Raji (cell line): ENCODE results near the gene BUD23.

Experiments
- POLR2A ChIP-seq: IDR thresholded peaks from 2 replicates; pipeline ENCODE4 v1.6.1; 2011; ENCODE audit warnings: low read depth, low read length, control low read depth; ENCODE audit not compliant: insufficient read depth

The BUD23 gene

DNA sequence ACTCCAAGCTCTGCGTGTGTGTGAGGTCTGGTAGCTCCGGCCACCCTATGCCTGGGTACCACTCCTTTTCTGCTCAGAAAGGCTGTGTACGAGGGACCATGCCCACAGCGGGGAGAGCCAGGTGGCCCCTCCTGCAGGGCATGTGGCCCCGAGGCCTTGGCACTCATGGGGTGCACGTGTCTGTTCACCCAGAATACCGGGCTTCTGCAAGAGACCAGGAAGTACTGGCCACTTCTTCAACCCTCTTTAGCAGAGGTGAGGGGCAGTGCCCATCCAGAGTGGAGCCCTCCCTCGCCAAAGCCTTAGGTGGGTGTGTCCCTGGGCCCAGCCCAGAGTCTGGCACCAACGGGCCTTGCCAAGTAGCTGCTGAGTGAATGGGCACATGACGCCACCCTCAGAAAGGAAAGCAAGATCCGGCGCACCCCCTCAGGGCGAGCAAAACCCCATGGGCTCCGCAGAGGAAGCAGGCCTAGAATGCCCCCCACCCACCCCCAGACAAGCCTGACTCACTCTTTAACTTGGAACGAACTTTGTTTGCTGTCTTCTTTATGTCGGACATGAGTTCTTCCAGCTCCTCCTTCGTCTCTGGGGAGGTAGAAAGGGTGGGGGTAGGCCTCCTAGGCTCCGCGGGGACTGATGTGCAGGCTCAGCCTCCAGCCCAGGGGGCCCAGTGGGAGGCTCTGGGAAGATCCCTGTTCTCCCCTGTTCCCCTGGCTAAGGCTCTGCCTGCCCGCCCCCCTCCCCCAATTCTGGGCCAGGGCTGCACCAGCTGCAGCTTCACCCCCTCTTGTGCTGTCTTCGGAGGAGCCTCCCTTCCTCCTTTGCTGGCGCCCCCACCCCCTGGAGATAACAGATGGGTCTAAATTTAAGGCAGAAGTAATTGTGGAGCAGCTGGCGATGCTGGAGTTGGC lies 21.5 kb downstream of the BUD23 start:
- TF ChIP-seq POLR2A, result no peak

DNA sequence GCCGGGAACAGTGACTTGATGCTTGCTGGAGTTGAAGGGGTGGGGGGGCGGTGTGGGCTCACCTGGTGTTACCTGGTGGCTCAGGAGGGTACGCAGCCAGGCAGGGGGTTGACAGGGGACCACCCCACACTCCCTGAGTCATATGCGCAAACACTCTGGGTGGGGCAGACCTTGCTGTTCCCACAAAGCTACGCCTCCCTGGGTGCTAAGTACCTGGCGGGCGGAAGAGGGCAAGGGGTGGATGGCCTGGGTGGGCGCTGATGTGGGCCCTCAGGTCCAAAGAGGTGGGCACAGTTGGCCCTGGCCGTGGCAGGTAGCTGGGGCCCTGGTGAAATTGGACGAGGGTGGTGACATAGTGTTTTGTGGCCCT lies 22.1 kb downstream of the BUD23 start:
- no peak for TF ChIP-seq POLR2A

- no peak for TF ChIP-seq POLR2A
Measured at GRCh38 chr7:73706126-73707044, 23.0 kb downstream of the BUD23 start.

- TF ChIP-seq POLR2A, result no peak
Measured at GRCh38 chr7:73707045-73707631, 23.7 kb downstream of the BUD23 start.

DNA sequence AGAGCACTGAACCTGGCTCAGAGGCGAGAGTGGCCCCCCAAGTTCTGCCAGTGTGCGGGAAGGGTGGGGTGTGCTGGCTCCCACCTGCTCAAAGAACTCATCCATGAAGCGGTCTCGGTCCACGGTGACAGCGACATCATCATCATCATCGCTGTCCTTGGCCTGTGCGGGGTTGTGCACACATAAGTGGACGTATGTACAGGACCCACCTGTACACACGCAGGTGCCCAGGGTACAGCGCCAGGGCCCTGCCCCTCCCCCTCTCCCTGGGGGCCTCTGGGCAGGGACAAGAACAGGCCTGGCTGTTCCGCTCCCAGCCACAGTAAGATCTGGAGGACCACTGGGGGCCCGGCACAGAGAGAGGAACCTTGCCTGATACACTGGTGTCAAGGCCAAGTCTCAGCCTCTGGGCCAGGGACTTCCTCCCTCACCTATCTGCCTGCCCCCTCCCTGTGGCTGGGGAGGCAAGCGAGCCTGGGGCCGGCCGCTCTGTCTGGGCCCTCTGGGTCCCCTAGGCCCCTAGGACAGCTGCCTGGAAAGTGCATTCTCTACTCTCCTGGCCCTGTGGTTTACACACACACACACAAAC lies 25.7 kb downstream of the BUD23 start:
- TF ChIP-seq POLR2A, result no peak

DNA sequence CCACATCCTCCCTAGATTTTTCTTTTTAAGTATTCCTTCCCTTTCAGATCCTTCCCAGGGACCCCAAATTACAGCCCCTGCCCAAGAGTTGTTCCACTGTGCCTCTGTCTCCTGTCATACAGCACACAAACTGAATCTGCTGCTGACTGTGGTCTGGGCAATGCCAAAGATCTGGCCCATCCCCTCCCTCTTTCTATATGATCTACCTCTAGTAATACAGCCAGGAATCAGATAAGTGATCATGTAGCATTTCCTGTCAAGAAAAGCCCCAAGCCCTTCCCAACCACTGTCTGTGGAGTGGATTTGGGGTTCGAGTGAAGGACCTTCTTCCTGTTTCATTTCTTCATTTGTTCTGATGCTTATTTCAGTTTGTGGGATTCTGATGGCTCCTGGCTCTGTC lies 29.4 kb downstream of the BUD23 start:
- TF ChIP-seq POLR2A, result no peak

DNA sequence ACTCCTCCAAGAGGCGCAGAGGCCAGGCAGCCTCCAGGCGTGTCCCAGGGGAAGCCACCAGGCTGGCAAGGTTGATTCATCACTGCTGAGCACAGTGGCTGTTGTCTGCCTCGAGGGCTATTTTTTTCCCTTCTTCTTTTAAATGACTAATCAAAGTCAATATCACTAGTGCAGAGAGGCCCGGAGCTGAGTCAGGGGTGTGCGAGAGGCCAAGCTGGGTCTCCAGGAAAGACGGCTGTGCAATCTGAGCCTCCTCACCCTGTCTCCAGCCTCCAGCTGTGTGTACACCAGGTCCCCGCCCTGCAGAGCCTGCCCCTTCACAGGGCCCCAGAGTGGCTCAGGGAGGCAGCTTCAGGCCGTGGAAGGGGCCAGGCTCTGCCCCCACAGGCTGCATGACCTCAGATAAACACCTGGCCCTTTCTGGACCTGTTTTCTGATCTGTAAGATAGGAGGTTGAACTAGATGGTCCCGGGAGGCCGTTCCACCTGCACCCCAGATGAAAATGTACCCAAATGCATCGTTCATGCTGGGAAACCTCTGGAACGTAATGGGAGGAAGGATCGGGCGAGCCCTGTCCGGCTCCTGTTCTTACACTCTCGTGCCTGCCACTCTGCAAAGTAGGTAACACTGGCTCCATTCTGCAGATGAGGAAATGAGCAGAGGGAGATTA lies 32.4 kb downstream of the BUD23 start:
- no peak for TF ChIP-seq POLR2A

DNA sequence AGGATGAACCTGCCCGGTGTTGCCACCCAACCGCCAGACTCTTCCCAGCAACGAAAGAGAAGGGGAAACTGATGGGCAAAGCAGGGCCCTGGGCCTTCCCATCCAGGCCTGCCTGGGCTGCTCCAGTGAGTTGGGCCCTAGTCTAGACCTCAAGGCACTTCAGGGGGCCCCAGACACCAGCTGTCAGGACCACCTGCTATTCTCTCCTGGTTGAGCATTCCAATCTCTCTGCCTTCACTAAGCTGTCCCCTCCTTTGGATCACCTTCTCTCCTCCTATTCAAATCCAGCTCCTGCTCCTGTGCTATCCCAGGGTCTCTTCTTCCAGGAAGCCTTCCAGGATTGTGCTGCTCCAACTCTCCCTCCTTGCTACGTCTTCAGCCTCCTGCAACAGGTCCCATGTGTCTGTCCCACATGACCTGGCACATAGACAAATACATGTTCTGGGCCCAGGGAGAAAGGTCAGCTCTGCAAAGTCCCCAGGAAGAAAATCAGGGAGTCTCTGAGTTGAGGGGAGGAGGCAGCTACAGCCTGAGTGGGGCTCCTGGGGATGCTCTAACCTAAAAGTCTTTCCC lies 33.0 kb downstream of the BUD23 start:
- no peak for TF ChIP-seq POLR2A

GRCh38 chr7:73717025-73717807 lies 33.8 kb downstream of the BUD23 start:
- TF ChIP-seq POLR2A, result no peak

DNA sequence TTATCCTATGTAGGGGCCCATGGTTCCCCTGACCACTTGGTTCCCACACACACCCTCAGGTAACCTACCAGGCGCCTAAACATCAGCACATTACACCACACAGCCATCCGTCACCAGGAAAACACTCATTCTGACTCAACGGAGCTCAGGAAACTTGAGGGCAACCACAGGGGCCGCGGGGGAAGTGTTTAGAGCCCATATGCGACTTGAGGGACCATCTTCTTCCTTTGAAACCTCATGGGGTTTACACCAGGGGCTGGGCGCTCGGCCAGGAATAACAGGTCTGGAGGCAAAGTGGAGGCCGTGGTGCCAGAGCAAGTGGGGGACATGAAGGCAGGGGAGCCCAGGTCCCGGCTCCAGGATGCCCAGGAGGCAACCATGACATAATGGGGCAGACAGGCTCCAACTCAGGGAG lies 34.6 kb downstream of the BUD23 start:
- TF ChIP-seq POLR2A, result no peak

DNA sequence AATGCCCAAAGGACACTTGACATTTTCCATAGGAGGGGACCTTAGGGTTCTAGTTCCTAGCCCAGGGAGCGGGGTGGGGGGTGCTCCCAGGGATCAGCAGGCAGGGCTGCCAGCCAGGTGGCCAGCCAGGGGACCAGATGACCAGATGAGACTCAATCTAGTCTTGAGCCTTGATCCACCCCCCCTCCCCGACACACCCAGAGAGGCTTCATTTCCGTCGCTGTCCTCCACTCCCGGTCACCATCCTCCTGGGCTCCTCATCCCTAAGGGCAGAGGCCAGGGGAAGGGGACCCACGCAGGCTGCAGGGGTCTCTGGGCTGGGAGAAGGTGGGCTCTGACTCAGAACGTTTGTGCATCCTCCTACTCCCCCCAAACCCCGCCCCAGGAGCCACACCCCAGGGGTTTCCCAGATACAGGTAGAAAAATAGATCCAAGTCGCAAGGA lies 35.1 kb downstream of the BUD23 start:
- TF ChIP-seq POLR2A, result no peak

DNA sequence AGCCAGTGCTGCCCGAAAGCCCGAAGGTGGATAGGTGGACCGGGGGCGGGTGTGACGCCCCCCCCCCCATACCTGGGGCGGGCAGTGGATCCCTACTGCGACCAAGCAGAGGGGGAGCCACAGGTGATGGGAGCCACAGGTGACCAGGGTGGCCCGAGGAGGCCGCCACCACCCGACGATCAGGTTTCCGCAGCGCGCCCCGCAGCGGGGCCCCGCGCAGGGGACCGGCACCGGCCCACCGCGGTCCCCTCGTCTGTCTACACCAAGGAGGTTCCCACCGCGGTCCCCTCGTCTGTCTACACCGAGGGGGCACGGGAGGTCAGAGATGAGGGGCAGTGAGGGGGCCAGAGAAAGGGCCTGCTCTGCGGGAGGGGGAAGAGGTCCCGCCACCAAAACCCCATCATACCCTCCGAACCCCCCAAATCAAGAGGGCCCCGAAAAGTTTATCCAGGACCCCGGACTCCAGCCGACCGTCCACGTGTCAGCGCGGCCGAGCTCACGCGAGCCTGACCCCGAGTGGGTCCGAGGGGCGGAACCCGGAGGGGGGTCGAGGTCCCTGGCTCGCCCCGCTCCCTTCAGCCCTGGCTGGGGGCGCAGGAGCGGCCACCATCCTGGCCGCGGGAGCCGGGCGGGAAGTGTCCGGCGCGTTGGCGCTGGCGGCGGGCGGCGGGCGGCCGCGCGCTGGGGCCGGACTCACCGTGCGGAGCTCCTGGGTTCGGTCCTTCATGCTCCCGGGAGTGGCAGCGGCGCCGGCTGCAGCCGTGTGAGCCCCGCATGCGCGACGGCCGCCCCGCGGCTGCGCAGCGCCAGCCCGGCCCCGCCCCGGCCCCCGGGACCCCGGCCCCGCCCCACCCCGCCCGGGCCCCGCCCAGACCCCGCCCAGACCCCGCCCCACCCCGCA lies 35.8 kb downstream of the BUD23 start, which contains the start of gene STX1A:
TSS of gene STX1A (minus strand) at position 765 of the 901 bp plus-strand sequence. CDS start at position 727, 38 bp downstream.
- peak; percentile 57 for TF ChIP-seq POLR2A
